HG03066 (cell line): Measurements from ENCODE around the gene DNHD1.

Experiments
- ATAC-seq: cut with Tn5 transposase; IDR thresholded peaks from one replicate; pipeline ENCODE4 v1.9.1; 2021; ENCODE audit warnings: low read depth; ENCODE audit not compliant: unreplicated experiment

Gene DNHD1

GRCh38 chr11:6530848-6531247 lies 33.8 kb downstream of the DNHD1 start:
- no peak for ATAC-seq

- no peak for ATAC-seq
Observed at GRCh38 chr11:6531267-6531752, 34.2 kb downstream of the DNHD1 start.

- ATAC-seq = no peak
Observed at GRCh38 chr11:6538456-6538855, 41.4 kb downstream of the DNHD1 start.

GRCh38 chr11:6538945-6539344 lies 41.9 kb downstream of the DNHD1 start:
- no peak for ATAC-seq

GRCh38 chr11:6539748-6540268 lies 42.7 kb downstream of the DNHD1 start:
- no peak for ATAC-seq

GRCh38 chr11:6541356-6541755 lies 44.3 kb downstream of the DNHD1 start:
- ATAC-seq = no peak

- ATAC-seq = no peak
Observed at GRCh38 chr11:6542727-6543126, 45.6 kb downstream of the DNHD1 start.

GRCh38 chr11:6544921-6545850 lies 48.1 kb downstream of the DNHD1 start:
- ATAC-seq = no peak

- no peak for ATAC-seq
Observed at GRCh38 chr11:6545917-6546605, 49.0 kb downstream of the DNHD1 start.

- no peak for ATAC-seq
Observed at GRCh38 chr11:6546735-6547134, 49.7 kb downstream of the DNHD1 start.

- ATAC-seq = no peak
Observed at GRCh38 chr11:6547177-6547576, 50.1 kb downstream of the DNHD1 start.

- no peak for ATAC-seq
Observed at GRCh38 chr11:6548121-6548520, 51.0 kb downstream of the DNHD1 start.

GRCh38 chr11:6548641-6549040 lies 51.6 kb downstream of the DNHD1 start:
- ATAC-seq = no peak

- ATAC-seq = no peak
Observed at GRCh38 chr11:6553634-6554033, 56.6 kb downstream of the DNHD1 start.

- no peak for ATAC-seq
Observed at GRCh38 chr11:6554828-6555706, 58.0 kb downstream of the DNHD1 start.

- ATAC-seq = no peak
Observed at GRCh38 chr11:6556139-6556949, 59.3 kb downstream of the DNHD1 start.

GRCh38 chr11:6557063-6557462 lies 60.0 kb downstream of the DNHD1 start:
- ATAC-seq = no peak

GRCh38 chr11:6557761-6558674 lies 60.9 kb downstream of the DNHD1 start:
- ATAC-seq = no peak

GRCh38 chr11:6559369-6559768 lies 62.3 kb downstream of the DNHD1 start:
- no peak for ATAC-seq
